ENCODE data around the gene DEXI. TPM values are rescaled to one million over a fixed set of nuclear protein-coding genes. Genes with fewer than 3 reads are reported as not detected.

DEXI gene
- total RNA-seq, 1 experiment from 2014 or later, result 28.3 TPM

DNA sequence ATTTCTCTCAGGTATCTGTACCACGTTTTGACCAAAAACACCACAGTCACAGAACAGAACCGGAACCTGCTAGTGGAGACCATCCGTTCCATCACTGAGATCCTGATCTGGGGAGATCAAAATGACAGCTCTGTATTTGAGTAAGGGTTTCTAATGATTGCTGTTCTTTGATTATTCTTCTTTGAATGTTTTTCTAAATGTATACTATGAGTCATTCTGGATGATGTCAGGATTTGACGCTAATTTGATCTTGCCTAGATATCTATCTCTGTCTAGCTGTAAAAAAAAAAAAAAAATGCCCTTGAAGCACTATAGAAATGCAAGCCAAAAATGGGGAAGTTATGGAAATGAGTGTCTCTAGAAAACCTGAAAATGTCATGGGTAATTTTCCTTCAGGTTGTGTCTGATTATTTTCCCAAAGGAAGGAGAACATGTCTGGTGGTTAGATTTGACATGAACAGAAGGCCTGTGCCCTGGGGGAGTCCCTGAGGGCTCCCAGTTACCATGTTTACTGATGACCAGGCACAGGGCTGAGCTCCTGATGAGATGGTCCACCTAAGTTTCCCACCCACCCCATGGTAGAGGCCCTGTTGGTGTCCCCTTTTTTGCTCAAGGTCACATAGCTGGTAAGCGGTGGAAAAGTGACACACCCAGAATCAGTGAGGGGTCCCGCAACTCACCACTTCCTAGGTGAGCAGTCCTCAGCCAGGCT lies 15.7 kb upstream of the DEXI start:
- H2BK5ac ChIP-seq (ENCODE audit: insufficient read length, low read length), result no peak overlapping the region
- H3K56ac ChIP-seq (ENCODE audit: insufficient read length, low read depth, low read length), result no peak overlapping the region
- H2BK120ac ChIP-seq (ENCODE audit: low read depth, low read length, poor library complexity, severe bottlenecking), result no peak overlapping the region
- H4K8ac ChIP-seq (replicated peaks; ENCODE audit: insufficient read length, low read depth, low read length), result no peak overlapping the region
- H3K4ac ChIP-seq (ENCODE audit: low read depth, low read length), result no peak overlapping the region
- H3K27ac ChIP-seq (ENCODE audit: insufficient read length, low read depth, low read length), result no peak overlapping the region
- H3K27ac Mint-ChIP-seq, result no peak overlapping the region
- H3K36me3 Mint-ChIP-seq (ENCODE audit: insufficient read depth in 1 of 3, low read depth in 3 of 3), result peaks cover 0 to 15% (median 5%) of the 10 kb centered on the region in 3 experiments; a peak in 5 of 7 replicates
- H3K79me1 ChIP-seq (ENCODE audit: insufficient read depth, low read depth, low read length, poor library complexity, severe bottlenecking), result peaks cover 3% of the 10 kb centered on the region
- no peak overlapping the region for H2BK12ac ChIP-seq (ENCODE audit: insufficient read length, low read depth, low read length)
- no peak overlapping the region for H4K91ac ChIP-seq (ENCODE audit: insufficient read length, low read depth, low read length)
- H3K18ac ChIP-seq (ENCODE audit: insufficient read length, low read depth, low read length), result no peak overlapping the region
- H3T11ph ChIP-seq (ENCODE audit: low read length), result no peak overlapping the region
- no peak for DNase-seq
- H3K4me2 ChIP-seq (ENCODE audit: insufficient read depth, insufficient read length, low read length), result no peak overlapping the region
- no peak overlapping the region for H4K5ac ChIP-seq (ENCODE audit: insufficient read length, low read depth, low read length)
- no peak overlapping the region for H3K23ac ChIP-seq (ENCODE audit: insufficient read length, low read depth, low read length)
- H3K4me3 Mint-ChIP-seq, result no peak overlapping the region
- TF ChIP-seq CTCF (conservative IDR thresholded peaks at IDR 0.05), result no peak
- no peak overlapping the region for H2AK5ac ChIP-seq (ENCODE audit: insufficient read length, low read length)
- no peak overlapping the region for H2BK15ac ChIP-seq (ENCODE audit: low read depth, low read length)
- H3K9me3 Mint-ChIP-seq, result no peaks in the 10 kb centered on the region
- H3K27me3 Mint-ChIP-seq (ENCODE audit: low read depth), result no peaks in the 10 kb centered on the region
- no peaks in the 10 kb centered on the region for H3K27me3 ChIP-seq (ENCODE audit: insufficient read depth, low read length)
- no peaks in the 10 kb centered on the region for H4K20me1 ChIP-seq (ENCODE audit: control insufficient read depth, insufficient read depth, insufficient read length)
- peaks cover 0 to 4% of the 10 kb centered on the region in 2 experiments; a peak in 2 of 4 replicates for H3K4me1 Mint-ChIP-seq
- no peak overlapping the region for H3K14ac ChIP-seq (ENCODE audit: insufficient read depth, low read length)
- no peak overlapping the region for H3K9ac ChIP-seq (ENCODE audit: extremely low read depth, insufficient read length, low read length)
- H2BK20ac ChIP-seq (ENCODE audit: low read depth, low read length, poor library complexity, severe bottlenecking), result no peak overlapping the region
- no peaks in the 10 kb centered on the region for H3K79me2 ChIP-seq (ENCODE audit: insufficient read depth, low read length)
- no CpG with 5 or more reads among the region's 6 CpGs for WGBS (ENCODE audit: extremely low coverage, insufficient read length, low lambda C conversion rate)
- H3K9me3 ChIP-seq (ENCODE audit: control insufficient read depth, low read depth, low read length), result no peaks in the 10 kb centered on the region
- 0 out of 2 replicates have a peak, but pooled peaks cover 2% of the 10 kb centered on the region for H3K4me1 ChIP-seq (ENCODE audit: insufficient read depth, low read length)
- no peak overlapping the region for H2AFZ ChIP-seq (ENCODE audit: low read length)
- no peaks in the 10 kb centered on the region for H3K23me2 ChIP-seq (ENCODE audit: insufficient read length, low read depth, low read length, poor library complexity, severe bottlenecking)

All from H9 (cell line).